NK-92 (cell line): ENCODE results near the gene CYP26A1.
"Not testable (repeated sequence)": the region's sequence is repeated elsewhere in the genome, so short reads cannot be mapped to it uniquely, and the experiment has no call there.

Source experiments
- DNase-seq: peaks from one replicate; lab custom pipeline; 2025; ENCODE audit not compliant: unreplicated experiment; lab: John Stamatoyannopoulos, UW

Gene CYP26A1

GRCh38 chr10:93077860-93078337 lies 4.2 kb downstream of the CYP26A1 start:
- no peak for DNase-seq

- no peak for DNase-seq
These were observed 6.1 kb downstream of the CYP26A1 start for GRCh38 chr10:93079663-93080349.

GRCh38 chr10:93080350-93081046 lies 6.8 kb downstream of the CYP26A1 start:
- no peak for DNase-seq

GRCh38 chr10:93081318-93081717 lies 7.6 kb downstream of the CYP26A1 start:
- DNase-seq: no peak

GRCh38 chr10:93081834-93082233 lies 8.1 kb downstream of the CYP26A1 start:
- DNase-seq: no peak

- DNase-seq: no peak
These were observed 10.2 kb downstream of the CYP26A1 start for GRCh38 chr10:93083743-93084539.

GRCh38 chr10:93085272-93085859 lies 11.7 kb downstream of the CYP26A1 start:
- DNase-seq: no peak

GRCh38 chr10:93086289-93086688 lies 12.6 kb downstream of the CYP26A1 start:
- no peak for DNase-seq

- DNase-seq: no peak
These were observed 14.2 kb downstream of the CYP26A1 start for GRCh38 chr10:93087846-93088245.

GRCh38 chr10:93088466-93088865 lies 14.8 kb downstream of the CYP26A1 start:
- no peak for DNase-seq

GRCh38 chr10:93090619-93091018 lies 16.9 kb downstream of the CYP26A1 start:
- DNase-seq: no peak

- DNase-seq: no peak
These were observed 18.3 kb downstream of the CYP26A1 start for GRCh38 chr10:93091960-93092359.

- DNase-seq: no peak
These were observed 21.5 kb downstream of the CYP26A1 start for GRCh38 chr10:93095225-93095624.

GRCh38 chr10:93096901-93097300 lies 23.2 kb downstream of the CYP26A1 start:
- DNase-seq: no peak

- no peak for DNase-seq
These were observed 23.7 kb downstream of the CYP26A1 start for GRCh38 chr10:93097386-93097785.

GRCh38 chr10:93098816-93099215 lies 25.1 kb downstream of the CYP26A1 start:
- DNase-seq: no peak

- no peak for DNase-seq
These were observed 26.0 kb downstream of the CYP26A1 start for GRCh38 chr10:93099670-93100069.

GRCh38 chr10:93101148-93101547 lies 27.5 kb downstream of the CYP26A1 start:
- DNase-seq: not testable (repeated sequence)

- DNase-seq: no peak
These were observed 30.3 kb downstream of the CYP26A1 start for GRCh38 chr10:93103953-93104352.

GRCh38 chr10:93106631-93107072 lies 33.0 kb downstream of the CYP26A1 start:
- no peak for DNase-seq

GRCh38 chr10:93110472-93111146 lies 36.9 kb downstream of the CYP26A1 start:
- DNase-seq: no peak
